AG09319 (cell line): Measurements from ENCODE around the gene KBTBD3.
"Not testable (repeated sequence)": the region's sequence is repeated elsewhere in the genome, so short reads cannot be mapped to it uniquely, and the experiment has no call there.

Source experiments
- DNase-seq: peaks from one replicate; pipeline ENCODE4 v3.0.0-alpha.2; 2010; ENCODE audit warnings: low read depth; ENCODE audit errors: extremely low read depth
- TF ChIP-seq, protein P1 (sequence below): IDR thresholded peaks from 2 replicates; pipeline ENCODE4 v1.5.1; 2011; ENCODE audit warnings: low read depth, mild to moderate bottlenecking, inconsistent platforms, low read length, moderate library complexity

The KBTBD3 gene

DNA sequence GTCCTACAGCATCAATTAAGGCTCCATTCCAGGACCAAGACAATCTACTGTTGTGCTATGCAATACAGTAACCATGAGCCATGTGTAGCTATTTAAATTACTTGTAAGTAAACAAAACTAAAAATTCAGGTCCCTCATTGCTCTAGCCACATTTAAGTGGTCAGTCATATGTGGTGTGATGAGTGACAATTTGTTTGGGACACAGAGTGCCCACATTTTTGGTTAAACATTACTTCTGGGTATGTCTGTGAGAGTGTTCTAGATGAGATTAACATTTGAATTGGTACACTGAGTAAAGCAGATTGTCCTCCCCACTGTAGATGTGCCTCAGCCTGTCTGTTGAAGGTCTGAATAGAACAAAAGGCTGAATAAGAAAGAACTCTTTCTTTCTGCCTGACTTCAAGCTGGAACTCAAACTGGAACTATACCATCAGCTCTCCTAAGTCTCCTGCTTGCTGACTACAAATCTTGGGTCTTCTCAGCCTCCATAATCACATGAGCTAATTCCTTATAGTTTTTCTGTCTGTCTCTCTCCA lies 15.8 kb downstream of the KBTBD3 start:
- DNase-seq = no peak
- TF ChIP-seq, protein P1, sequence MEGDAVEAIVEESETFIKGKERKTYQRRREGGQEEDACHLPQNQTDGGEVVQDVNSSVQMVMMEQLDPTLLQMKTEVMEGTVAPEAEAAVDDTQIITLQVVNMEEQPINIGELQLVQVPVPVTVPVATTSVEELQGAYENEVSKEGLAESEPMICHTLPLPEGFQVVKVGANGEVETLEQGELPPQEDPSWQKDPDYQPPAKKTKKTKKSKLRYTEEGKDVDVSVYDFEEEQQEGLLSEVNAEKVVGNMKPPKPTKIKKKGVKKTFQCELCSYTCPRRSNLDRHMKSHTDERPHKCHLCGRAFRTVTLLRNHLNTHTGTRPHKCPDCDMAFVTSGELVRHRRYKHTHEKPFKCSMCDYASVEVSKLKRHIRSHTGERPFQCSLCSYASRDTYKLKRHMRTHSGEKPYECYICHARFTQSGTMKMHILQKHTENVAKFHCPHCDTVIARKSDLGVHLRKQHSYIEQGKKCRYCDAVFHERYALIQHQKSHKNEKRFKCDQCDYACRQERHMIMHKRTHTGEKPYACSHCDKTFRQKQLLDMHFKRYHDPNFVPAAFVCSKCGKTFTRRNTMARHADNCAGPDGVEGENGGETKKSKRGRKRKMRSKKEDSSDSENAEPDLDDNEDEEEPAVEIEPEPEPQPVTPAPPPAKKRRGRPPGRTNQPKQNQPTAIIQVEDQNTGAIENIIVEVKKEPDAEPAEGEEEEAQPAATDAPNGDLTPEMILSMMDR = no peak

DNA sequence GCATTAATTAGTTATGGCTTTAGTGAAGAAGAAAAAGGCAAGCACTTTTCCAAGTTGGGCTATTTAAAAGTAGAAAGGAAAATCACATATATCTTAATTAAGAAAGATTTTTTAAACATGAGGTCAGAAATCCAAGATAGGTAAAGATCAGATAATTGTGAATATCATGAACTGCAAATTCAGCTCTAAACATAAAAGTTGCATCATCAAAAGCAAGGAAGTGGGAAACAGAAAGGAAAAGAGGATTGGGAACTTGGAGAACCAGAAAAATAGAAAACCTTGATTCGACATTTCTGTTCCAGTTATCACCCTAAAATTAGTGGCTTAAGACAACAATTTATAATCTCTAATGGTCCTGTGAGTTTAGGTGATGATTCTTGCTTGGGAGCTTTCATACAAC lies 17.5 kb downstream of the KBTBD3 start:
- TF ChIP-seq, protein P1 = no peak
- no peak for DNase-seq

DNA sequence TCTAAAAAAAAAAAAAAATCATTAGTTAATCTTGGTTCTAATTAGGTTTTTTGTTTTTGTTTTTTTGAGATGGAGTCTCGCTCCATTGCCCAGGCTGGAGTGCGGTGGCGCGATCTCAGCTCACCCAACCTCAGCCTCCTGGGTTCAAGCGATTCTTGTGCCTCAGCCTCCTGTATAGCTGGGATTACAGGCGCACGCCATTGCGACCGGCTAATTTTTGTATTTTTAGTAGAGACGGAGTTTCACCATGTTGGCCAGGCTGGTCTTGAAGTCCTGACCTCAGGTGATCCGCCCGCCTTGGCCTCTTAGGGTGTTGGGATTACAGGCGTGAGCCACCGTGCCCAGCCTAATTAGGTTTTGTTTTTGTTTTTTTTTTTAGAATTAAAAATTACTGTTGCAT lies 18.8 kb downstream of the KBTBD3 start:
- not testable (repeated sequence) for DNase-seq

DNA sequence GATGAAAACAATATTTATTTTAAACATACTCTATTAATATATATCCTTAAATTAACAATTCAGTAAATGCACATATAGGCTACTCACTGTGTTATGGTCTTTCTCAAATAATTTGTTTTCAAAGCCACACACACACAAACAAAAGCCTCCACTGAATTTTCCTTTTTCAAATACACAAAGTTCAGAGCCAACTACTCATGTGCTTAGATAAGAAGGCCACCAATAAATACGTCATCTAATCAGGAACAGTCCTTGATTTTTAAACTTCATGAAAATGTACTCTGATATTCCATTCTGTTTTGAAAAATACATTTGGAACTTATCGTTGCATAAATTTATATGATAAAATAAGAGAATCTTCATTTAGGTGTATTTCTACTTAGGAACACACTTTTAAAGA lies 26.0 kb downstream of the KBTBD3 start:
- no peak for DNase-seq
- TF ChIP-seq, protein P1 = no peak

DNA sequence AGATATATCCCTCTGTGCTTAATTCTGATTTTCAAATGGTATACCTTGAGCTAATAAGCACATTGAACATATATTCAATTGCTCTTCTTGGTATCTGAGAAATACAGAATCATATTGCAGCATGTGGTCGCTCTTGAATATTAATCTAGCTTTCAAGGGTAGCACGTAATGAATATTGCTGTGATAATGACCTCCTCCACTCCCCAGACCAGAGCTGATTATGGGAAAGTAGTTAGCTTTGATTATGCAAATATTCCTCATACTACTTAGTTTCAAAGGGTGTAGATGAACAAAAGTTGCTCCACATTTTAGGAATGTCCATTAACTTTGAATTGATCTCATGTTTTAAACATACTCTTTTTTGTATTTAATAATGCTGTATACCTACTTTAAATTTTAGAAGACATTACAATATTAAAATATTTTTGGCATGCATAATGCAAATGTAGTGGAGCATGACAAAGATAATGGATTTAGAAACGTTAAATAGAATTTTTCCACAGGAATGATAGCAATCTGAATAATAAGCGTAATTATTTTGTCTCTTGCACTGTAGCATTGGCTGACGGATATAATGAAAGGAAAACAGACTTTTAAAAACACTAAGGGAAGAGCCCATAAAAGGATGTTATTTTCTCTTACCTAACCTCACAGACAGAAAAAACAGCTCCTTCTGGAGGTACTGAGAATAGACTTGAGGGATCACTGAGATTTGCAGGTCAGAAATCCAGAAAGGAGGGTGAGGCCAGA lies 27.2 kb downstream of the KBTBD3 start:
- DNase-seq = no peak
- TF ChIP-seq, protein P1 = no peak

DNA sequence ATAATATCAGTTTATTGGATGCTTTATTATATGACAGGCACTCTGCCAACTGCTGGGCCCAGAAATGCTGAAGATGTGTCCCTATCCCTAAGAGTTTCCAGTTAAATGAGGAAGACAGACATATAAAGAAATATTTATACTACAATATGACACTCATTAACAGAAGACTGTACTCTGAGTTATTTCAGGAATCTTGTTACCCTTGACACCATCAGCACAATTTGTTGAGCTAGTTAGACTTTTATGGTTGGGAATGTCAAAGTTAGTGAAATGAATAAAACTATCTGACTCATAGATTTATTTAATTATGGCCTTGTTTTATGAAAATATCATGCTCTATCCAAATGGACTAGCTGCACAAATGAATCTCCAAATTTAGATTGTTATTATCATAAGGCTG lies 29.5 kb downstream of the KBTBD3 start:
- no peak for DNase-seq
- TF ChIP-seq, protein P1 = no peak

DNA sequence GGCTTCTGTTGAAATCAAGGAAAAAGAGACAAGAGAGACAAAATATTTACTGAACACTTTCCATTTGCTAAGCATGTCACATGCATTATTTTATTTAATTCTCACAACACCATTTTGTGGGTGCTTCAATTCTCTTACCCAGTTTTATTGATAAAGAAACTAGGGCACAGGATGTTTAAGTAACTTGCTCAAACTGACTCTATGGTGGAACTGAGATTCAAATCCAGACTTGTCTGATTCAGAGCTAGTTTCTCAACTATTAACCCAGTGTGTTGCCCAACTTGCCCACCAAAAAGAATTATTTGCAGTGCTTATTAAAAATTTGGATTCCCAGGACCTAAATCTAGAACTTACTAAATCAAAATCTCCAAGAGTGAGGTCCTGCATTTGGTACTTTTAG lies 33.6 kb downstream of the KBTBD3 start:
- TF ChIP-seq, protein P1 = no peak
- DNase-seq = no peak

DNA sequence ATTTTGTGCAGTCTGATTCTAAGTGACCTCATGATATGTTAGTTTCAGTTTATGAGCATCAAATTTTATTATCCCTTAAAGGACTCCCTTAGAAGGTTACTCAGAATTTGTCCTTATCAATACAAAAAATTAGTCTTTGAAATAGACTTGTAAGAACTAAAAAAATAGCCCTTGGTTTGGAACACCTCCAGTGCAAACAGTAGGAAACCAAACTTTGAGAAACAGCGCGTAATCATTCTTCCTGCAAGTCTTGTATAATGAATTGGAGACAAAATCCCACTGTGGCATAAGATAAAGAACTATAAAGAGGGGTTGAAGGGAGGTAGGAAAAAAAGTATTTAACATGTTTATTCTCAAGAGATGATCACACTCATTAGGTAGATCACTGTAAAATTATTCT lies 44.3 kb downstream of the KBTBD3 start:
- TF ChIP-seq, protein P1 = no peak
- no peak for DNase-seq
